Ishikawa (cell line): Measurements from ENCODE around the gene DNAJC6.

Experiments
- CEBPB ChIP-seq: IDR thresholded peaks from 2 replicates; pipeline ENCODE4 v1.6.1; 2012
- CREB1 ChIP-seq: IDR thresholded peaks from 2 replicates; pipeline ENCODE4 v1.6.1; 2012; ENCODE audit warnings: low read depth
- EGR1 ChIP-seq: IDR thresholded peaks from 2 replicates; pipeline ENCODE4 v1.6.1; 2012
- EP300 ChIP-seq: IDR thresholded peaks from 2 replicates; pipeline ENCODE4 v1.6.1; 2012; ENCODE audit warnings: borderline replicate concordance
- FOXM1 ChIP-seq: IDR thresholded peaks from 2 replicates; pipeline ENCODE4 v1.6.1; 2012; ENCODE audit warnings: low read depth, borderline replicate concordance
- NFIC ChIP-seq: IDR thresholded peaks from 2 replicates; pipeline ENCODE4 v1.6.1; 2012
- RAD21 ChIP-seq: IDR thresholded peaks from 2 replicates; pipeline ENCODE4 v1.6.1; 2012; ENCODE audit warnings: low read depth
- TAF1 ChIP-seq: IDR thresholded peaks from 2 replicates; pipeline ENCODE4 v1.6.1; 2012; ENCODE audit warnings: low read depth, mild to moderate bottlenecking
- TCF12 ChIP-seq: IDR thresholded peaks from 2 replicates; pipeline ENCODE4 v1.6.1; 2012; ENCODE audit warnings: low read depth
- TEAD4 ChIP-seq: IDR thresholded peaks from 2 replicates; pipeline ENCODE4 v1.6.1; 2012
- YY1 ChIP-seq: IDR thresholded peaks from 2 replicates; pipeline ENCODE4 v1.6.1; 2012; ENCODE audit warnings: low read depth
- ZBTB7A ChIP-seq: IDR thresholded peaks from 2 replicates; pipeline ENCODE4 v1.6.1; 2012; ENCODE audit warnings: low read depth
- TF ChIP-seq, protein P1 (sequence below): IDR thresholded peaks from 2 replicates; pipeline ENCODE4 v1.6.1; 2012
- TF ChIP-seq, protein P2 (sequence below): IDR thresholded peaks from 2 replicates; pipeline ENCODE4 v1.6.1; 2012; ENCODE audit warnings: low read depth, mild to moderate bottlenecking
- TF ChIP-seq, protein P3 (sequence below): IDR thresholded peaks from 2 replicates; pipeline ENCODE4 v1.6.1; 2012

The DNAJC6 gene

DNA sequence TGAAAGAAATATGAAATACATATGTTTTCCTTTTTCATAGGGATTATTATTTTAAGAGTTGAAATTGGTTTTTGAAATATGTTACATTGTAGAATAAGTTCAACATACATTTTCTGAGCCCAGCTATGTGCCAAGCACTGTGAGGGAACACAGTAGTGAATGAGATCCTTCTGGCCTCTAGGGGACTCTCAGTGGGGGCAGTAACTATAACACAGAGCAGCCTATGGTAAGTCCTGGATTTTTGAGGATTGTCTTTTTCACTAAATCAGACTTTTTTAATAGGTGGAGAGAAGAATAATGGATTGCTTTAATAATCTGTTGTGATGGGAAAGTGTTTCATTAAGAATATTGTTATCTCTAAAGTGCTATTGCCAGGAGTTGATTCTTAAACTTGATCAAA lies 2.4 kb downstream of the DNAJC6 start:
- no peak for TF ChIP-seq FOXM1
- TF ChIP-seq EP300 = no peak
- TF ChIP-seq, protein P1, sequence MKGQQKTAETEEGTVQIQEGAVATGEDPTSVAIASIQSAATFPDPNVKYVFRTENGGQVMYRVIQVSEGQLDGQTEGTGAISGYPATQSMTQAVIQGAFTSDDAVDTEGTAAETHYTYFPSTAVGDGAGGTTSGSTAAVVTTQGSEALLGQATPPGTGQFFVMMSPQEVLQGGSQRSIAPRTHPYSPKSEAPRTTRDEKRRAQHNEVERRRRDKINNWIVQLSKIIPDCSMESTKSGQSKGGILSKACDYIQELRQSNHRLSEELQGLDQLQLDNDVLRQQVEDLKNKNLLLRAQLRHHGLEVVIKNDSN = no peak
- no peak for TF ChIP-seq TCF12

DNA sequence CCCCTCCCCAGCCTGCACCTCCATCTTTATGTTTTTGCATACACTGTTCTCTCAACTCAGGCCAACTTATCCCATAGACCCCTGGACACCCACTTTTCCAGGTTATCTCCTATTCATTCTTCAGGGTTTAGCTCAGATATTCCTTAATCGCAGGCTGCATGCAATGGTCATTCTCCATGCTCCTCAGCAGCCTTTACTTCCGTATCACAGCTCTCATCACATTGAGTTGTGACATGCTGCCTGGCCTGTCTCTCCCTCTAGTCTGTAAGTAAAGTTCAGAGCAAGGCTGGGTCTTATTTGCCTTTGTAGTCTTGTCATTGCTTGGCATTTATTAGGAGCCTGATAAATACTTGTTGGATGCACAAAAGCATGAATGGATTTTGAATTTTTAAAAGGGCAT lies 6.9 kb downstream of the DNAJC6 start:
- TF ChIP-seq TCF12 (no peak), ZBTB7A (no peak), FOXM1 (no peak), TEAD4 (no peak), EP300 (no peak)
- TF ChIP-seq, protein P2, sequence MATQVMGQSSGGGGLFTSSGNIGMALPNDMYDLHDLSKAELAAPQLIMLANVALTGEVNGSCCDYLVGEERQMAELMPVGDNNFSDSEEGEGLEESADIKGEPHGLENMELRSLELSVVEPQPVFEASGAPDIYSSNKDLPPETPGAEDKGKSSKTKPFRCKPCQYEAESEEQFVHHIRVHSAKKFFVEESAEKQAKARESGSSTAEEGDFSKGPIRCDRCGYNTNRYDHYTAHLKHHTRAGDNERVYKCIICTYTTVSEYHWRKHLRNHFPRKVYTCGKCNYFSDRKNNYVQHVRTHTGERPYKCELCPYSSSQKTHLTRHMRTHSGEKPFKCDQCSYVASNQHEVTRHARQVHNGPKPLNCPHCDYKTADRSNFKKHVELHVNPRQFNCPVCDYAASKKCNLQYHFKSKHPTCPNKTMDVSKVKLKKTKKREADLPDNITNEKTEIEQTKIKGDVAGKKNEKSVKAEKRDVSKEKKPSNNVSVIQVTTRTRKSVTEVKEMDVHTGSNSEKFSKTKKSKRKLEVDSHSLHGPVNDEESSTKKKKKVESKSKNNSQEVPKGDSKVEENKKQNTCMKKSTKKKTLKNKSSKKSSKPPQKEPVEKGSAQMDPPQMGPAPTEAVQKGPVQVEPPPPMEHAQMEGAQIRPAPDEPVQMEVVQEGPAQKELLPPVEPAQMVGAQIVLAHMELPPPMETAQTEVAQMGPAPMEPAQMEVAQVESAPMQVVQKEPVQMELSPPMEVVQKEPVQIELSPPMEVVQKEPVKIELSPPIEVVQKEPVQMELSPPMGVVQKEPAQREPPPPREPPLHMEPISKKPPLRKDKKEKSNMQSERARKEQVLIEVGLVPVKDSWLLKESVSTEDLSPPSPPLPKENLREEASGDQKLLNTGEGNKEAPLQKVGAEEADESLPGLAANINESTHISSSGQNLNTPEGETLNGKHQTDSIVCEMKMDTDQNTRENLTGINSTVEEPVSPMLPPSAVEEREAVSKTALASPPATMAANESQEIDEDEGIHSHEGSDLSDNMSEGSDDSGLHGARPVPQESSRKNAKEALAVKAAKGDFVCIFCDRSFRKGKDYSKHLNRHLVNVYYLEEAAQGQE = no peak

DNA sequence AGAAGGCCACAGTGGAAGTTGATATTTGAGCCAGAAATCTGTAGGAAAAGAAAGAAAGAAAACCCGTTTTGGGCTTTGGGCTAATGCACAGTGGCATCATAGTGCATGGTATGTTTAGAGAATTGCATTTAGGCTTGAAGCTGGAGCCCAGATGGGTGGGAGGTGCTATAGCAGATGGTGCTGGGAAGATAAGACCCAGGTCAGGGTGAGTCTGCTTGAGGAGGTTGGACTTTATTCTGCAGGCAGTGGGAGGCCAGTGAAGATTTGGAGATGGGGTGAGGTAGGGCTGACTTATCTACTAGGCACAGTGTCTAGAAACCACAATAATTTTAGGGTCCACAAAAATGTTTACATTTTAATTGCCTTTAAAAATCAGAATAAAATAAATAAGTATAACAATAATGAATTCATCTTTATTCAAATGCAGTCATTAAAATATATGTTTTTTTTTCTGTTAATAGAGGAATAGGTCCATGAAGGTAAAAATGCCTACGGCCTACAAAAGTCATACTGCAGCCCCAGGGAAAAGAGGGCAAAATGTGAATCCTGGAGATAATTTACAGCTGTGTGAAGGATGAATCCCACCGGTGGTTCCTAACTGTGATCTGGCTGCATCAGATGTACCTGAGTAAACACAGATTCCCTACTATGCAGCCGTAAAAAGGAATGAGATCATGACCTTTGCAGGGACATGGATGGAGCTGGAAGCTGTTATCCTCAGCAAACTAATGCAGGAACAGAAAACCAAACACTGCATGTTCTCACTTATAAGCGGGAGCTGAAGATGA lies 8.7 kb downstream of the DNAJC6 start:
- TF ChIP-seq CREB1 (no peak), TAF1 (no peak), NFIC (no peak), RAD21 (no peak), ZBTB7A (no peak), CEBPB (no peak), FOXM1 (no peak), TEAD4 (no peak), EGR1 (no peak), EP300 (no peak), YY1 (no peak), TCF12 (no peak)
- TF ChIP-seq, protein P1 = no peak
- TF ChIP-seq, protein P2 = no peak
- TF ChIP-seq, protein P3, sequence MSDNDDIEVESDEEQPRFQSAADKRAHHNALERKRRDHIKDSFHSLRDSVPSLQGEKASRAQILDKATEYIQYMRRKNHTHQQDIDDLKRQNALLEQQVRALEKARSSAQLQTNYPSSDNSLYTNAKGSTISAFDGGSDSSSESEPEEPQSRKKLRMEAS = no peak

DNA sequence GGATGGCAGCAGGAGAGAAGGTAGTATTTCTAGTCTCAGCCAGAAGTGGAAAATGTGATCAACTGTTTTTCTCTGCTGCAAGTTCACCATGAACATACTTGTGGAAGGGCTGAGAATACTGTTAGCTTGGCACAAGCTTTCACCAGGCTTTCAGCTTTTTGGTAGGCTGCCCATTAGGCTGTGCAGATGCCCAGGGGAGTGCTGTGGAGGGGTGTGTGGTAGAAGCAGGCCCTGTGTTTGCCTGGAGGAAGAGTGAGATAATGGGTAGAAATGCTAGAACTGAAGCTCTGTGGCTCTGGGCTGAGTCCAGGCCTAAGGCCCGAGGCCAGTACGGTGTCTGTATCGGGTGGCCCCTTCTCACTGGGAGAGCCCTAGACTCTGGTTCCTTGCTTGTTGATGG lies 9.8 kb downstream of the DNAJC6 start:
- no peak for TF ChIP-seq TCF12
- no peak for TF ChIP-seq TEAD4
- TF ChIP-seq, protein P1 = no peak
- no peak for TF ChIP-seq EP300
- TF ChIP-seq, protein P2 = no peak
- no peak for TF ChIP-seq CREB1
- TF ChIP-seq, protein P3 = no peak
- TF ChIP-seq RAD21 = no peak
- no peak for TF ChIP-seq EGR1
- TF ChIP-seq NFIC = no peak
